Stomach (tissue), 9 donors: ENCODE measurements around the gene RALBP1. TPM values are rescaled to one million over a fixed set of nuclear protein-coding genes. Genes with fewer than 3 reads are reported as not detected.

ENCODE experiments used
- DNase-seq, 2 donors: peaks; one replicate each; pipeline versions ENCODE4 v3.0.0 to v3.0.0-alpha.2; 2013 to 2019
- H3K27ac ChIP-seq, 5 donors: fragments of 200-600 bp in 4 of 5; sonication (generic) in 4 of 5; one replicate each; pipeline ENCODE4 v1.5.1; 2013 to 2019; ENCODE audit warnings: mild to moderate bottlenecking in 1 of 5, moderate library complexity in 1 of 5
- H3K27me3 ChIP-seq, 3 donors: fragments of 200-600 bp; sonication (generic); one replicate each; pipeline ENCODE4 v1.5.1; 2017 to 2019; ENCODE audit warnings: mixed run types in 1 of 3
- H3K36me3 ChIP-seq, 4 donors: fragments of 200-600 bp; sonication (generic); 1 replicate in 3 of 4; 2 replicates in 1 of 4; pipeline ENCODE4 v1.5.1; 2016 to 2019
- H3K4me1 ChIP-seq, 4 donors: fragments of 200-600 bp; sonication (generic); one replicate each; pipeline ENCODE4 v1.5.1; 2016 to 2019
- H3K4me3 ChIP-seq, 4 donors: fragments of 200-600 bp; sonication (generic) in 3 of 4; one replicate each; pipeline ENCODE4 v1.5.1; 2016 to 2019; ENCODE audit warnings: mild to moderate bottlenecking in 1 of 4
- H3K9me3 ChIP-seq, 4 donors: fragments of 200-600 bp; sonication (generic); one replicate each; pipeline ENCODE4 v1.5.1; 2016 to 2019
- EP300 ChIP-seq: sonication (generic); formaldehyde crosslinking; IDR thresholded peaks from one replicate; pipeline ENCODE4 v1.6.1; 2017; ENCODE audit warnings: antibody characterized with exemption
- POLR2A ChIP-seq, 4 donors: fragments of 450-650 bp; IDR thresholded peaks; one replicate each; pipeline ENCODE4 v1.6.1; 2016; ENCODE audit warnings: antibody characterized with exemption in 4 of 4, control low read depth in 2 of 4, mild to moderate bottlenecking in 1 of 4, moderate library complexity in 1 of 4
- POLR2AphosphoS5 ChIP-seq, 3 donors: sonication (generic); formaldehyde crosslinking; IDR thresholded peaks; one replicate each; pipeline ENCODE4 v1.6.1; 2016; ENCODE audit warnings: antibody characterized with exemption in 3 of 3
- WGBS, 5 donors: extraction: QIAGEN DNeasy Blood & Tissue Kit in 3 of 5; methylation state at CpG; one replicate each; pipeline versions ENCODE4 v1.1.5 to v1.1.7; 2013 to 2018; 5-methylcytosine and 5-hydroxymethylcytosine counted together
- intact Hi-C: fragments of 100-400 bp; cut with DNase I; formaldehyde crosslinking; loops from one replicate; pipeline ENCODE4 v1.15.1; 2023; ENCODE audit warnings: low total_unique reads
- polyA plus RNA-seq, 3 donors: library from polyadenylated mRNA; stranded (reverse); fragments of 200-250 nt; gene quantifications; one replicate each; pipeline ENCODE4 v1.2.3, GENCODE V29; 2013
- total RNA-seq, 5 donors: library from RNA; depleted of rRNA; stranded (reverse); fragments of >200 nt; gene quantifications; one replicate each; pipeline versions ENCODE4 v1.1.0 to v1.2.3, GENCODE V29; 2014 to 2016
- TF ChIP-seq, protein P1 (sequence below), 7 experiments: fragments of 450-650 bp in 4 of 7; fragments of 200-600 bp in 3 of 7; sonication (generic) in 3 of 7; IDR thresholded peaks; one replicate each; pipeline ENCODE4 v1.5.1; 2016 to 2019; ENCODE audit warnings: antibody characterized with exemption in 7 of 7, control low read depth in 2 of 7, mild to moderate bottlenecking in 1 of 7
- donor health status: healthy with polysubstance abuse.
- donor health status: Bipolar disorder and iron deficiency.
- donor health status: healthy.

RALBP1 gene
- total and polyA plus RNA-seq, 8 donors = 15.2 to 182 (median 43.6) TPM

- intact Hi-C loops = no loop called here
- Histone ChIP-seq H3K27ac (no peak overlapping the region), H3K36me3 (peaks cover 57 to 100% (median 100%) of the 10 kb centered on the region in 4 donors), H3K4me1 (peaks cover 6 to 17% (median 15%) of the 10 kb centered on the region in 4 donors), H3K4me3 (no peak overlapping the region), H3K27me3 (no peaks in the 10 kb centered on the region), H3K9me3 (no peaks in the 10 kb centered on the region)
- WGBS, 5 donors = 76 to 92% (median 89%) methylated on average over 4 of the region's 4 CpGs
- TF ChIP-seq EP300 (no peak), POLR2A (IDR thresholded peaks at IDR 0.05) (no peak), POLR2AphosphoS5 (IDR thresholded peaks at IDR 0.05) (no peak)
- TF ChIP-seq, protein P1, sequence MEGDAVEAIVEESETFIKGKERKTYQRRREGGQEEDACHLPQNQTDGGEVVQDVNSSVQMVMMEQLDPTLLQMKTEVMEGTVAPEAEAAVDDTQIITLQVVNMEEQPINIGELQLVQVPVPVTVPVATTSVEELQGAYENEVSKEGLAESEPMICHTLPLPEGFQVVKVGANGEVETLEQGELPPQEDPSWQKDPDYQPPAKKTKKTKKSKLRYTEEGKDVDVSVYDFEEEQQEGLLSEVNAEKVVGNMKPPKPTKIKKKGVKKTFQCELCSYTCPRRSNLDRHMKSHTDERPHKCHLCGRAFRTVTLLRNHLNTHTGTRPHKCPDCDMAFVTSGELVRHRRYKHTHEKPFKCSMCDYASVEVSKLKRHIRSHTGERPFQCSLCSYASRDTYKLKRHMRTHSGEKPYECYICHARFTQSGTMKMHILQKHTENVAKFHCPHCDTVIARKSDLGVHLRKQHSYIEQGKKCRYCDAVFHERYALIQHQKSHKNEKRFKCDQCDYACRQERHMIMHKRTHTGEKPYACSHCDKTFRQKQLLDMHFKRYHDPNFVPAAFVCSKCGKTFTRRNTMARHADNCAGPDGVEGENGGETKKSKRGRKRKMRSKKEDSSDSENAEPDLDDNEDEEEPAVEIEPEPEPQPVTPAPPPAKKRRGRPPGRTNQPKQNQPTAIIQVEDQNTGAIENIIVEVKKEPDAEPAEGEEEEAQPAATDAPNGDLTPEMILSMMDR (IDR thresholded peaks at IDR 0.05) = no peak
- DNase-seq = no peak
These were observed 75.1 kb downstream of the RALBP1 start for GRCh38 chr18:9550429-9550828.

- DNase-seq = no peak
- Histone ChIP-seq H3K27me3 (no peaks in the 10 kb centered on the region), H3K27ac (no peak overlapping the region), H3K4me1 (peaks cover 6 to 17% (median 10%) of the 10 kb centered on the region in 4 donors), H3K9me3 (no peaks in the 10 kb centered on the region), H3K4me3 (no peak overlapping the region), H3K36me3 (peaks cover 58 to 100% (median 99%) of the 10 kb centered on the region in 4 donors)
- intact Hi-C loops = no loop called here
- 96 to 99% (median 98%) methylated on average over 3 of the region's 3 CpGs for WGBS, 5 donors
- no peak for TF ChIP-seq EP300
- no peak for TF ChIP-seq POLR2A (IDR thresholded peaks at IDR 0.05)
- TF ChIP-seq, protein P1 (IDR thresholded peaks at IDR 0.05) = no peak
- TF ChIP-seq POLR2AphosphoS5 (IDR thresholded peaks at IDR 0.05) = no peak
These were observed 76.9 kb downstream of the RALBP1 start for GRCh38 chr18:9552191-9552590.

GRCh38 chr18:9552616-9553015, 77.3 kb downstream of the RALBP1 start:
- intact Hi-C loops = no loop called here
- Histone ChIP-seq H3K4me1 (peaks cover 2 to 14% (median 7%) of the 10 kb centered on the region in 4 donors), H3K27ac (no peak overlapping the region), H3K36me3 (peaks cover 57 to 100% (median 99%) of the 10 kb centered on the region in 4 donors), H3K27me3 (no peaks in the 10 kb centered on the region), H3K9me3 (no peaks in the 10 kb centered on the region), H3K4me3 (no peak overlapping the region)
- TF ChIP-seq, protein P1 (IDR thresholded peaks at IDR 0.05) = no peak
- TF ChIP-seq EP300 = no peak
- TF ChIP-seq POLR2AphosphoS5 (IDR thresholded peaks at IDR 0.05) = no peak
- TF ChIP-seq POLR2A (IDR thresholded peaks at IDR 0.05) = no peak
- 90 to 95% (median 93%) methylated on average over 4 of the region's 4 CpGs for WGBS, 5 donors
- DNase-seq = no peak

GRCh38 chr18:9557250-9557943, 82.1 kb downstream of the RALBP1 start:
- H3K4me1 ChIP-seq = peaks cover 0 to 1% (median 0%) of the 10 kb centered on the region in 4 donors
- WGBS, 5 donors = 83 to 93% (median 92%) methylated on average over 13 of the region's 13 CpGs
- intact Hi-C loops = no loop called here
- no peaks in the 10 kb centered on the region for H3K27me3 ChIP-seq
- no peak overlapping the region for H3K27ac ChIP-seq
- TF ChIP-seq EP300 = no peak
- TF ChIP-seq, protein P1 (IDR thresholded peaks at IDR 0.05) = no peak
- TF ChIP-seq POLR2A (IDR thresholded peaks at IDR 0.05) = no peak
- no peak for TF ChIP-seq POLR2AphosphoS5 (IDR thresholded peaks at IDR 0.05)
- no peak overlapping the region for H3K4me3 ChIP-seq
- H3K9me3 ChIP-seq = no peaks in the 10 kb centered on the region
- H3K36me3 ChIP-seq = peaks cover 57 to 100% (median 97%) of the 10 kb centered on the region in 4 donors
- DNase-seq = no peak
